ENCODE data around the gene AFP.

- no peak for TF ChIP-seq CTCF (IDR thresholded peaks at IDR 0.05; ENCODE audit: insufficient read depth, low read length, poor library complexity, severe bottlenecking)
- no peak for TF ChIP-seq EZH2phosphoT487 (conservative IDR thresholded peaks at IDR 0.05; ENCODE audit: low read length)
Observed at GRCh38 chr4:73442275-73442674, 6.3 kb downstream of the AFP start.
